Astrocyte (in vitro differentiated cells and primary cell): ENCODE data around the gene FGFR4. TPM values are rescaled to one million over a fixed set of nuclear protein-coding genes. Genes with fewer than 3 reads are reported as not detected.
A peak's percentile ranks its signal among the peaks of the same experiment; 100 is the strongest.

Experiments
- DNase-seq: peaks from one replicate; pipeline ENCODE4 v3.0.0-alpha.2; 2010; ENCODE audit warnings: low read depth
- FAIRE-seq: peaks from 2 replicates; lab custom pipeline; 2011; peaks lifted over from hg19 to GRCh38; lab: Jason Lieb, UNC
- H2AFZ ChIP-seq: 2 replicates; pipeline ENCODE4 v1.6.0; 2012; ENCODE audit warnings: low read depth, low read length, inconsistent platforms
- H3K27ac ChIP-seq: 2 replicates; pipeline ENCODE4 v1.5.1; 2011; ENCODE audit warnings: low read depth, low read length, inconsistent platforms
- H3K27me3 ChIP-seq: 2 replicates; pipeline ENCODE4 v1.6.0; 2011; ENCODE audit warnings: low read length, inconsistent platforms; ENCODE audit not compliant: insufficient read depth
- H3K36me3 ChIP-seq: 2 replicates; pipeline ENCODE4 v1.5.1; 2011; ENCODE audit warnings: low read length, inconsistent platforms; ENCODE audit not compliant: insufficient read depth
- H3K4me1 ChIP-seq: 2 replicates; pipeline ENCODE4 v1.5.1; 2011; ENCODE audit warnings: low read length, inconsistent platforms; ENCODE audit not compliant: insufficient read depth
- H3K4me2 ChIP-seq: 2 replicates; pipeline ENCODE4 v1.6.0; 2012; ENCODE audit warnings: low read length, inconsistent platforms
- H3K4me3 ChIP-seq: 2 replicates; pipeline ENCODE4 v1.5.1; 2011; ENCODE audit warnings: low read depth, mild to moderate bottlenecking, low read length, inconsistent platforms; ENCODE audit not compliant: insufficient read depth
- H3K79me2 ChIP-seq: 2 replicates; pipeline ENCODE4 v1.6.0; 2012; ENCODE audit warnings: mild to moderate bottlenecking, low read length, inconsistent platforms; ENCODE audit not compliant: insufficient read depth
- H3K9ac ChIP-seq: 2 replicates; pipeline ENCODE4 v1.6.0; 2012; ENCODE audit warnings: mild to moderate bottlenecking, low read length, inconsistent platforms
- H3K9me3 ChIP-seq: 2 replicates; pipeline ENCODE4 v1.5.1; 2012; ENCODE audit warnings: low read depth, mild to moderate bottlenecking, low read length, inconsistent platforms; ENCODE audit not compliant: insufficient read depth
- H4K20me1 ChIP-seq: 2 replicates; pipeline ENCODE4 v1.6.0; 2012; ENCODE audit warnings: low read length, inconsistent platforms; ENCODE audit not compliant: insufficient read depth
- H3K27ac Mint-ChIP-seq: one replicate; pipeline ENCODE4 v1.8.0; 2021; ENCODE audit warnings: mild to moderate bottlenecking, mixed read lengths; ENCODE audit not compliant: unreplicated experiment
- H3K27me3 Mint-ChIP-seq: one replicate; pipeline ENCODE4 v1.8.0; 2021; ENCODE audit warnings: low read depth, mixed read lengths; ENCODE audit not compliant: unreplicated experiment
- H3K36me3 Mint-ChIP-seq: one replicate; pipeline ENCODE4 v1.8.0; 2021; ENCODE audit warnings: low read depth, mixed read lengths; ENCODE audit not compliant: unreplicated experiment
- H3K4me1 Mint-ChIP-seq: one replicate; pipeline ENCODE4 v1.8.0; 2021; ENCODE audit warnings: low read depth, mixed read lengths; ENCODE audit not compliant: unreplicated experiment
- H3K4me3 Mint-ChIP-seq: one replicate; pipeline ENCODE4 v1.8.0; 2021; ENCODE audit warnings: mild to moderate bottlenecking, moderate library complexity, mixed read lengths; ENCODE audit not compliant: unreplicated experiment
- H3K9me3 Mint-ChIP-seq: one replicate; pipeline ENCODE4 v1.8.0; 2021; ENCODE audit warnings: mild to moderate bottlenecking, mixed read lengths; ENCODE audit not compliant: unreplicated experiment
- EZH2 ChIP-seq: IDR thresholded peaks from 2 replicates; pipeline ENCODE4 v1.6.1; 2012; ENCODE audit warnings: mild to moderate bottlenecking, low read length, inconsistent platforms; ENCODE audit not compliant: insufficient read depth
- total RNA-seq: library from RNA; stranded (reverse); gene quantifications from 2 replicates; pipeline ENCODE4 v1.2.1, GENCODE V29; 2021
- TF ChIP-seq, protein P1 (sequence below): IDR thresholded peaks from 2 replicates; pipeline ENCODE4 v1.5.1; 2011; ENCODE audit warnings: low read depth, mild to moderate bottlenecking, inconsistent platforms, low read length, moderate library complexity; ENCODE audit not compliant: insufficient read depth

FGFR4 gene
- total RNA-seq, 1 donor from 2014 or later, result 4.8 TPM

DNA sequence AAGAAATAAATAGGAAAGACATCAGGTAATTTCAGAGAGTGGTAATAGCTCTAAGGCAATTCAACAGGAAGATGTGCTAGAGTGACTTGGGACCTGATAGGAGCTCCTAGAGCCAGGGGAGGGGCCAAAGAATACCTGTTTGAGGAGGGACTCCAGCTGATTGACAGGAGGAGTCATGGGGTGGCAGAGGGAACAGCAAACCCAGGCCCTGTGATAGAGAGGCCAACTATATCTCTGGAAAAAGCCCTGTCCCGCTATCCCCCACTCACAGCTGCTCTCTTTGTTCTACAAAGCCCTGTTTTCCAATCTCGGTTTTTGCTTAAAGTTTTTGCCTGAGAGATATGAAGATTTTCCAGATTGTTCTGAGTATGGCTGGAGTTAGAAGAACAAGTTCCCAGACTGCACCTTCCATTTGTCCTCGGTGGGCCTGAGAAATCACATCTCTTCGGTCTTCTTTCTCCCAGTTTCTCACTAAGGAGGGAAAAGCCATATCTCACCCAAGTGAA is 37.8 kb downstream of the FGFR4 start:
- no peak for DNase-seq
- H3K36me3 ChIP-seq, result no peaks in the 10 kb centered on the region
- Mint-ChIP-seq H3K27me3 (peaks cover 6% of the 10 kb centered on the region), H3K4me1 (no peaks in the 10 kb centered on the region), H3K9me3 (no peaks in the 10 kb centered on the region), H3K4me3 (no peak overlapping the region), H3K27ac (no peak overlapping the region), H3K36me3 (no peaks in the 10 kb centered on the region)
- no peak overlapping the region for H3K4me2 ChIP-seq
- no peak overlapping the region for H3K27ac ChIP-seq
- no peak overlapping the region for H3K9ac ChIP-seq
- no peak overlapping the region for H2AFZ ChIP-seq
- no peak for FAIRE-seq
- no peak overlapping the region for H3K4me3 ChIP-seq
- H3K4me1 ChIP-seq, result no peaks in the 10 kb centered on the region
- no peaks in the 10 kb centered on the region for H3K79me2 ChIP-seq
- H3K27me3 ChIP-seq, result no peaks in the 10 kb centered on the region
- H4K20me1 ChIP-seq, result no peaks in the 10 kb centered on the region
- H3K9me3 ChIP-seq, result no peaks in the 10 kb centered on the region
- no peak for TF ChIP-seq EZH2
- TF ChIP-seq, protein P1, sequence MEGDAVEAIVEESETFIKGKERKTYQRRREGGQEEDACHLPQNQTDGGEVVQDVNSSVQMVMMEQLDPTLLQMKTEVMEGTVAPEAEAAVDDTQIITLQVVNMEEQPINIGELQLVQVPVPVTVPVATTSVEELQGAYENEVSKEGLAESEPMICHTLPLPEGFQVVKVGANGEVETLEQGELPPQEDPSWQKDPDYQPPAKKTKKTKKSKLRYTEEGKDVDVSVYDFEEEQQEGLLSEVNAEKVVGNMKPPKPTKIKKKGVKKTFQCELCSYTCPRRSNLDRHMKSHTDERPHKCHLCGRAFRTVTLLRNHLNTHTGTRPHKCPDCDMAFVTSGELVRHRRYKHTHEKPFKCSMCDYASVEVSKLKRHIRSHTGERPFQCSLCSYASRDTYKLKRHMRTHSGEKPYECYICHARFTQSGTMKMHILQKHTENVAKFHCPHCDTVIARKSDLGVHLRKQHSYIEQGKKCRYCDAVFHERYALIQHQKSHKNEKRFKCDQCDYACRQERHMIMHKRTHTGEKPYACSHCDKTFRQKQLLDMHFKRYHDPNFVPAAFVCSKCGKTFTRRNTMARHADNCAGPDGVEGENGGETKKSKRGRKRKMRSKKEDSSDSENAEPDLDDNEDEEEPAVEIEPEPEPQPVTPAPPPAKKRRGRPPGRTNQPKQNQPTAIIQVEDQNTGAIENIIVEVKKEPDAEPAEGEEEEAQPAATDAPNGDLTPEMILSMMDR, result no peak

DNA sequence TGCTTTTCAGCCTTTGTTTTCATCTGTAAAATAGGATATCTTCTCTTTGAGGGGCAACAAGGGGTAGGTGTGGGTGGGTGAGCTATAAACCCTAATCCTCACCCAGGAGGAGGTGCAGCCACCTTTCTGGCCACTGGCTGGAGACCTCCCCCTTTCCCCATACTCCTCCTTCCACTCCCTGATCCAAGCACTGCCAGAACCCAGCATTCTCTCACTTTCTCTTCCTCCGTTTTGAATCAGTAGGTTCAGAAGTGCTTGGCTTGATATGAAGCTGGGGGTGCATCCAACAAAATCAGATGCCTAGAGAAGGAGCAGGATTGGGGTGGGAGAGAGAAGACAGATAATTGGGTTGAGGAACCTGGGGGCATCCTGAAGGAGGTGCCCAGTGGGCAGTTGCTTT is 40.1 kb downstream of the FGFR4 start:
- H3K36me3 ChIP-seq, result no peaks in the 10 kb centered on the region
- no peak overlapping the region for H2AFZ ChIP-seq
- Mint-ChIP-seq H3K27me3 (peaks cover 6% of the 10 kb centered on the region), H3K27ac (peak overlapping the region; percentile 48), H3K9me3 (no peaks in the 10 kb centered on the region), H3K36me3 (no peaks in the 10 kb centered on the region), H3K4me3 (no peak overlapping the region), H3K4me1 (peaks cover 3% of the 10 kb centered on the region)
- TF ChIP-seq EZH2, result no peak
- TF ChIP-seq, protein P1, result no peak
- no peak for DNase-seq
- no peaks in the 10 kb centered on the region for H3K27me3 ChIP-seq
- no peak for FAIRE-seq
- H3K4me2 ChIP-seq, result no peak overlapping the region
- H3K4me3 ChIP-seq, result no peak overlapping the region
- H3K27ac ChIP-seq, result no peak overlapping the region
- H3K79me2 ChIP-seq, result no peaks in the 10 kb centered on the region
- no peaks in the 10 kb centered on the region for H3K4me1 ChIP-seq
- no peaks in the 10 kb centered on the region for H3K9me3 ChIP-seq
- no peak overlapping the region for H3K9ac ChIP-seq
- no peaks in the 10 kb centered on the region for H4K20me1 ChIP-seq

DNA sequence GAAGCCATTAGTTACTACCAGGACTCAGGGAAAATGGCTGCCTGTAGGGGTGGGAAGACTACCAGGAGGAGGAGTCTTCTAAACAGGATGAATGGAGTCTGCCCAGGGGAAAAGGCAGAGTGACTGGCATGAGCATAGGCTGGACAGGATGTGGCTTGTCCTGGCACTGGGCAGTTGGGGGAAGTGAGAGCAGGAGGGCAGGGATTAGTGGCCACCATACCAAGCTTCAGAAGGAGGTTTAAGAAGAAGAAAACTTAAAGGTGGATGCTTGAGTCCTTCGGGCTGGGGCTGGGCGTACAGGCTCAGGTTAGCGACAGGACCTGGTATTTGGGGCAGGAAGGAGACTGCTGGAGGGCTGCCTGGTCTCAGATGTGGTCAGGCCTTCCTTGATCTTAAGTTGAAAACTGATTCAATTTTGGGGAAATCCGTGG is 41.9 kb downstream of the FGFR4 start:
- H3K9ac ChIP-seq, result no peak overlapping the region
- H3K36me3 ChIP-seq, result no peaks in the 10 kb centered on the region
- Mint-ChIP-seq H3K27ac (peak overlapping the region; percentile 24), H3K4me3 (no peak overlapping the region), H3K27me3 (peaks cover 6% of the 10 kb centered on the region), H3K36me3 (no peaks in the 10 kb centered on the region), H3K4me1 (peaks cover 3% of the 10 kb centered on the region), H3K9me3 (no peaks in the 10 kb centered on the region)
- H4K20me1 ChIP-seq, result no peaks in the 10 kb centered on the region
- no peaks in the 10 kb centered on the region for H3K79me2 ChIP-seq
- TF ChIP-seq, protein P1, result no peak
- TF ChIP-seq EZH2, result no peak
- H3K4me1 ChIP-seq, result peaks cover 5% of the 10 kb centered on the region
- H3K9me3 ChIP-seq, result no peaks in the 10 kb centered on the region
- no peak overlapping the region for H3K27ac ChIP-seq
- H2AFZ ChIP-seq, result peak overlapping the region; percentile 10
- no peak overlapping the region for H3K4me3 ChIP-seq
- no peak for FAIRE-seq
- H3K27me3 ChIP-seq, result no peaks in the 10 kb centered on the region
- no peak for DNase-seq
- no peak overlapping the region for H3K4me2 ChIP-seq
